ENCODE measurements around the gene IP6K3. TPM values are rescaled to one million over a fixed set of nuclear protein-coding genes. Genes with fewer than 3 reads are reported as not detected.

IP6K3 gene
- total RNA-seq, 1 experiment from 2014 or later, result not detected

GRCh38 chr6:33789550-33789895 lies 42.8 kb upstream of the IP6K3 start:
- POLR2A ChIA-PET, result no interaction called here
- intact Hi-C loops (cut with micrococcal nuclease; ENCODE audit: unreplicated experiment) (no loop called here), in situ Hi-C loops (cut with HindIII; ENCODE audit: low pct_unique_long_range_greater_than_20kb, low sequenced_read_pairs) (no loop called here)
- DNase-seq (ENCODE audit: low read depth, low spot score), result no peak
- BruUV-seq (replicated peaks), result TSS peak; percentile 85
- Histone ChIP-seq H3K27me3 (ENCODE audit: control insufficient read depth, insufficient read depth, low read length) (no peaks in the 10 kb centered on the region), H3K4me3 (ENCODE audit: low read depth in 2 of 2, low read length in 2 of 2) (peak overlapping the region; percentile 81 to 84), H3K36me3 (ENCODE audit: control insufficient read depth, insufficient read depth, low read length) (peaks cover 10% of the 10 kb centered on the region), H3K9me3 (ENCODE audit: control insufficient read depth, insufficient read depth, low read depth, low read length) (no peaks in the 10 kb centered on the region), H3K27ac (ENCODE audit: low read length) (peak overlapping the region; percentile 96), H3K4me1 (ENCODE audit: control insufficient read depth, insufficient read depth, low read length) (peaks cover 46% of the 10 kb centered on the region)
- ATAC-seq, result no peak
- CTCF ChIA-PET, result no interaction called here
- TF ChIP-seq POLR2AphosphoS5 (IDR thresholded peaks at IDR 0.05; ENCODE audit: low read depth, low read length), result no peak
- no peak for TF ChIP-seq TCF7L2 (IDR thresholded peaks at IDR 0.05; ENCODE audit: low read depth, low read length)
- TF ChIP-seq SIN3A (IDR thresholded peaks at IDR 0.05; ENCODE audit: borderline replicate concordance, insufficient read depth, low read depth, low read length), result no peak
- TF ChIP-seq CTCF (IDR thresholded peaks at IDR 0.05), result no peak
- TF ChIP-seq REST (IDR thresholded peaks at IDR 0.05; ENCODE audit: insufficient read depth in 1 of 2, low read depth in 2 of 2, low read length in 1 of 2), result no peak

GRCh38 chr6:33788694-33789549 lies 42.2 kb upstream of the IP6K3 start, which contains the start of gene LEMD2:
Gene LEMD2, minus strand, starts transcription at chr6:33789130. Its CDS starts 14 bp downstream, at chr6:33789116.
- Histone ChIP-seq H3K4me1 (ENCODE audit: control insufficient read depth, insufficient read depth, low read length) (peaks cover 41% of the 10 kb centered on the region), H3K4me3 (ENCODE audit: low read depth in 2 of 2, low read length in 2 of 2) (peak within 1 kb of the TSS; percentile 81 to 84), H3K27ac (ENCODE audit: low read length) (peak within 1 kb of the TSS; percentile 96), H3K36me3 (ENCODE audit: control insufficient read depth, insufficient read depth, low read length) (peaks cover 14% of the 10 kb centered on the region), H3K27me3 (ENCODE audit: control insufficient read depth, insufficient read depth, low read length) (no peaks in the 10 kb centered on the region), H3K9me3 (ENCODE audit: control insufficient read depth, insufficient read depth, low read depth, low read length) (no peaks in the 10 kb centered on the region)
- DNase-seq (ENCODE audit: low read depth, low spot score) (peak; percentile 74), ATAC-seq (peak; percentile 96)
- TF ChIP-seq POLR2AphosphoS5 (IDR thresholded peaks at IDR 0.05; ENCODE audit: low read depth, low read length), result peak; percentile 98
- peak in 1 of 2 experiments; percentile 57; a peak in 1 of 4 replicates for TF ChIP-seq REST (IDR thresholded peaks at IDR 0.05; ENCODE audit: insufficient read depth in 1 of 2, low read depth in 2 of 2, low read length in 1 of 2)
- peak; percentile 84; the same call in 1 of the 2 replicates for TF ChIP-seq SIN3A (IDR thresholded peaks at IDR 0.05; ENCODE audit: borderline replicate concordance, insufficient read depth, low read depth, low read length)
- TF ChIP-seq TCF7L2 (IDR thresholded peaks at IDR 0.05; ENCODE audit: low read depth, low read length), result peak; percentile 23; the same call in 1 of the 2 replicates
- no peak for TF ChIP-seq CTCF (IDR thresholded peaks at IDR 0.05)
- in situ Hi-C loops (cut with HindIII; ENCODE audit: low pct_unique_long_range_greater_than_20kb, low sequenced_read_pairs) (no loop called here), intact Hi-C loops (cut with micrococcal nuclease; ENCODE audit: unreplicated experiment) (no loop called here)
- ChIA-PET CTCF (no interaction called here), POLR2A (interaction anchor here (0.6 kb wide), 1 partner anchor 366 kb away, joined by 4 read pairs; no protein-coding TSS in a partner anchor)
- no TSS peak for BruUV-seq (replicated peaks)

Data from Panc1 (cell line).